A549 treated with Mapracorat at 1 μM for 4 hours (cell line): ENCODE results near the gene CCN6. TPM values are rescaled to one million over a fixed set of nuclear protein-coding genes. Genes with fewer than 3 reads are reported as not detected.

Experiments used
- total RNA-seq: library from RNA; stranded (reverse); fragments of 200-300 nt; extraction: Qiagen RNA extraction; gene quantifications from 5 replicates; pipeline ENCODE4 v1.2.3, GENCODE V29; 2022

The CCN6 gene
- not detected in 5 replicates for total RNA-seq

GRCh38 chr6:112054001-112054400 lies at the start of gene CCN6:
TSS of gene CCN6 (plus strand) at chr6:112054104. CDS start at chr6:112054358, 254 bp downstream.

GRCh38 chr6:112087136-112087911 lies 33.4 kb downstream of the CCN6 start, which contains the start of the genes FAM229B and TUBE1:
TSS of gene FAM229B (plus strand) at chr6:112087591. CDS start at chr6:112099284, 11,693 bp downstream.
TSS of gene TUBE1 (minus strand) at chr6:112087482. CDS start at chr6:112087434, 48 bp downstream.

Other genes starting within 250 kb of the CCN6 start
- gene FYN, start 180.7 kb upstream of the CCN6 start, total RNA-seq = 4.0 to 5.2 TPM (median 4.6 TPM) in 5 replicates
- gene TUBE1, start 33.4 kb downstream of the CCN6 start, total RNA-seq = 5.5 to 7.9 TPM (median 5.9 TPM) in 5 replicates
- 6.1 to 8.4 TPM (median 7.9 TPM) in 5 replicates for gene FAM229B, start 33.5 kb downstream of the CCN6 start, total RNA-seq
- gene LAMA4, start 200.5 kb downstream of the CCN6 start, total RNA-seq = 1.1 to 1.4 TPM (median 1.2 TPM) in 5 replicates